ACHN (cell line): ENCODE data around the gene PPP1R1B.

Source experiments
- DNase-seq: peaks from one replicate; pipeline ENCODE4 v3.0.0-alpha.2; 2015
- in situ Hi-C: cut with HindIII; loops from 2 replicates; pipeline ENCODE4 v1.10.0; 2017; ENCODE audit warnings: low sequenced_read_pairs, low pct_ligation_motif_present, low pct_unique_long_range_greater_than_20kb

Gene PPP1R1B

GRCh38 chr17:39673335-39674081 lies 46.8 kb downstream of the PPP1R1B start:
- DNase-seq: no peak
- in situ Hi-C loops: no loop called here

- in situ Hi-C loops: no loop called here
- DNase-seq: no peak
Observed at GRCh38 chr17:39674179-39674578, 47.4 kb downstream of the PPP1R1B start.

- in situ Hi-C loops: no loop called here
- DNase-seq: no peak
Observed at GRCh38 chr17:39674702-39675389, 48.1 kb downstream of the PPP1R1B start.

- no peak for DNase-seq
- in situ Hi-C loops: no loop called here
Observed at GRCh38 chr17:39675390-39676082, 48.8 kb downstream of the PPP1R1B start.

DNA sequence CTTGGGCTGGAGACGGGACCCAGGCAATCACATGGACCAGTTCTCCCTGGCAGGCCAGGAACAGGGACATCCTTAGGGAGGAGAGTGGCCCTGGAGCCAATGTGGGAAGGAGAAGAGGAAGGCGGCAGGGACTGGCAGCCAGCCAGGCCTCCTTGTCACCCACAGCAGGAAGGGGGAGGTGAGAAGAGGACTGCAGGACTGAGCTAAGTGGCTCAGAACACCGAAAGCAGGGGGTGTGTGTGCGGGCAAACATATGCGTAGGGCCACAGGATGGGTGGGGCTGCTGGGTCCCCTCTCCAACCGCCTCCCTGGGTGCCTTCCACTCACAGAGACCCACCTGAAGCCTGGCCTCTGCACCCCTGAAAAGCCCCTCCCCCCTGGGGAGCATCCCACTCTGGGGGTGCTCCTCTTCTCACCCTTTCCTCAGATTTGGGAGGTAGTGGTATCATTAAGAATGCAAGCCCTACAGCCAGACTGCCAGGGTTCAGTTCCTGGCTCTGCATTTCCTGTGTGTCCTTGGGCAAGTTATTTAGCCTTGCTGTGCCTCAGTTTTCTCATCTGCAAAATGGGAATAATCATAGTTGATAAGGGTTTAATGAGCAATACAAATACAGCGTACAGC lies 49.6 kb downstream of the PPP1R1B start:
- no peak for DNase-seq
- in situ Hi-C loops: no loop called here

- in situ Hi-C loops: no loop called here
- no peak for DNase-seq
Observed at GRCh38 chr17:39677072-39677471, 50.3 kb downstream of the PPP1R1B start.

DNA sequence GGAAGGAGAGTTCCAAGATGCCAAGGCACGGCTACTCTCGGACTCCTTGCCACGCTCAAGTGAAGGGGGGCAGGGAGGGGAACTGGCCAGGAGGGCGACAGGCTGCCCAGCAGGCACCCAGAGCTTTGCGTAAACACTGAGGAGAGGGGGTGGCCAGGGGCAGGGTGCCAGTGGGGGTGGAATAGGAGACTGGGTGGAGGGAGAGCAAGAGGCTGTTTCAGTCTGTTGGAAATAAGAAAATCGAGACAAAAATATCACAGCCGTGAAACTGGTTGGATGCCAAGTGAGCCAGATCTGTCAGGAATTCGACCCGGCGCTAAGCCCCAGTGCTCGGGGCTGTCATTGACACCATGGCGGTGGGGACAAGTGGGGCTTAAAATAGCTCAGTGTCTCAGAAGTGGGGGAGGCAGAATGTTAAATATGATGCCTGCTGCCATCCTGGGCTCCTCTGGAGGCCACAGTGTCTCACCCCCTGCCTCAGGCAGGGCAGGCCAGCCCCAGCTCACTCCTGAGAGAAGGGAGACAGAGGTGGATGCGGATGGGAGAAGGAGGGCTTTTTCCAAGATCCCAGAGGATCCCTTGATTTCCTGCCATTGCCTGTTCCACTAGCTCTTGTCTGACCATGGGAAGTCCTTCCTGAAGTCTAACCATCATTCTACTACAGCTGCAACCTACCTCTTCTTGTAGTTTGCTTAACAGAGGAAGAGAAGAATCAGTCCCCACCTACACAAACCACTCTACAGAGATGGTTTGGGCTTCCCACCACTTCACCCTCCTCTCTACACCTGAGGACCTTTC lies 51.0 kb downstream of the PPP1R1B start:
- no peak for DNase-seq
- in situ Hi-C loops: no loop called here

DNA sequence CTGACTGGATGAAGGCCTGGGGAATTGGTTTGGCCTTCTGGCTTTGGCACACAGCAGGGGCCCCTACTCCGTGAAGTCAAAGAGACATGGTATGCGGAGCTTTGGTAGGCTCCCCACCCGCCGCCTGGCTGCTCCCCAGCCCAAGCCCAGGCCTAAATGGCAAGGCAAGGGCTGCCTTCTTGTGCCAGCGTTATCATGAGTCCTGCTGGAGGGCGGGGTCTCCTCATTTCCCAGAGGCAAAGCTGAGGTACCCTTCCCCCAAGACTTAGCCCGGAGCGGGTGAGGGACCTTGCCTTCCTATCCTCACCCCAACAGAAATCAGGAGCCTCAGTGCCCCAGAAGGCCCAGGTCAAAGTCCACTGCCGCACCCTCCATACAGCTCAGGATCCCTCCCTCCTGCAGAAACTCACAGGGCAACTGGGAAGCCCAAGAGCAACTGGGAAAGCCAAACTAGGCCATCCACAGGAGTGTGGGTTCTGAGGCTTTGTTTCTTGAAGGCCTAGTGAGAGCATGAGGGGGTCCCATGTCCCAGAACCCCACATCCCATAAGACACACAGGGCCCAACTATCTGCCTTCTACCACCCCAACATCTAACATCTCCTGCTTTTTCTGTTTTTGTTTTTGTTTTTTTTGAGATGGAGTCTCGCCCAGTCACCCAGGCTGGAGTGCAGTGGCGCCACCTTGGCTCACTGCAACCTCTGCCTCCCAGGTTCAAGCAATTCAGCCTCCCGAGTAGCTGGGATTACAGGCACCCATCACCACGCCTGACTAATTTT lies 51.8 kb downstream of the PPP1R1B start:
- DNase-seq: no peak
- in situ Hi-C loops: no loop called here

- DNase-seq: no peak
- in situ Hi-C loops: no loop called here
Observed at GRCh38 chr17:39679521-39680192, 52.9 kb downstream of the PPP1R1B start.

DNA sequence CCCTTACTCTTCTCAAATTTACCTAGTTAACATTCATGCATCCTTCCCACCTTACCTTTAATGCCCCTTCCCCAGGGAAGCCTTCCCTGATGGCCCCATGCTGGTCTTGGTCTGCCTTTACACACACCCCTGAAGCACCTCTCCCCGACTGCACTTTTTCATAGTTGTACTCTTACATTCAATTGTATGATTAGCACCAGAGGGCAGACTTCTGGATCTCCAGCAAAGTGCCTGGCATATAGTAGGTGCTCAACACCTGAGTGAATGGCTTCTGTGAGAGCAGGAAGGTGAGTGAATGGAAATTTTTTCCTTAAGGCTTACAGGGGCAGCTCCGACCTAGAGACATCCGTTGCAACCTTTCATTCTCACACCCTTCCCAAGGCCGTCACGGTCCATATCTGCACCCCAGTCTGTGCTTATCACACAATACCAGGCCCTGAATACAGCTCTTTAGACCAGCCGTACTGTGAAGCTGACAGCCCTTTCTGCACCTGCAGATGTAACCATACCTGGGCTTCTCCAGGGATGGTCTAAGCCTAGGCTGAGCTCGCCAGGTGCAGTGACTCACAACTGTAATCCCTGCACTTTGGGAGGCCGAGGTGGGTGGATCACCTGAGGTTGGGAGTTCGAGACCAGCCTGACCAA lies 56.7 kb downstream of the PPP1R1B start:
- in situ Hi-C loops: no loop called here
- DNase-seq: no peak

DNA sequence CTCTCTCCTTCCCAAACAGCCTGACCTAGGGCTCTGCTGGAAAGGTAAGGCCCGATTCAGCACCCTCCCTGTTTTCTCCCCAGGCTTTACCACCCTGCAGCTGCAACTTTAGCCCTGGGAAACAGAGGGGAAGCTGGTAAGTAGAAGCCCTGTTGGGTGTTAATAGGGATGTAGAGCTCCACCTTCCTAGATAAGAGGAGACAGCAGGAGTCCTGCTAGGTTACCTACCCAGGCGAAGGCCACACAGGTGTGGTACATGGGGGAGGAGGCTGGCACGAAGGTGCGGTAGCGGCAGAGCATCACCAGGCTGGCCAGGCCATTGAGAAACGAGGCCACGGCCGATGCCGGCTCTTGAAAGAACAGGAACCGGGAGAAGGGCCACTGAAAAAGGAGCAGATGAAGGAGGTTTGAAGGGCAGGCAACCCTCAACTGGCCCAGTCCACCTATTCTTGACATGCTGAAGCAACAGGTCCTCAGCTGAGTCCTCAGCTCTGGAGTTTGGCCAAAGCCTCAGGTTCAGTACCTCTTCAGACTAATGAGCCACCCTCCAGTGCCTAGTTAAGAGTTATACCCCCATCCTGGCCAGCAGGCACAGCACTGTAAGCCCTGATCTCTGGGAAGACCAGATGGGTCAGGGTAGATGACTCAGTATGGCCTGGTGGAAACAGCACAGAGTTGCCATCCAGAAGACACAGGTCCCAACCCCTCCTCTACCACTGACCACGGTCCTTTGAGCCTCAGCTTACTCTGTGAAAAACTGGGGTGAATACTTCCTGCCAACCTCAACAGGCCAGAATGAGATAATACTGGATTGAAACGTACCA lies 57.8 kb downstream of the PPP1R1B start:
- in situ Hi-C loops: no loop called here
- no peak for DNase-seq
